ENCODE results near the gene NAPB.
A peak's percentile ranks its signal among the peaks of the same experiment; 100 is the strongest.
"Not testable (repeated sequence)": the region's sequence is repeated elsewhere in the genome, so short reads cannot be mapped to it uniquely, and the experiment has no call there.

NAPB gene

GRCh38 chr20:23420943-23421931, at the start of gene NAPB:
Gene NAPB (minus strand): TSS chr20:23421488. CDS start chr20:23421402, 86 bp downstream.
- DNase-seq (ENCODE audit: low read depth in 2 of 2), result peak; percentile 88 to 90

GRCh38 chr20:23466961-23467360, 45.7 kb upstream of the NAPB start:
- DNase-seq (ENCODE audit: low read depth in 2 of 2), result not testable (repeated sequence)

GRCh38 chr20:23461180-23461579, 39.9 kb upstream of the NAPB start:
- no peak for DNase-seq (ENCODE audit: low read depth in 2 of 2)

GRCh38 chr20:23459461-23460150, 38.3 kb upstream of the NAPB start:
- DNase-seq (ENCODE audit: low read depth in 2 of 2), result no peak

- DNase-seq (ENCODE audit: low read depth in 2 of 2), result no peak
These were observed 35.6 kb upstream of the NAPB start for GRCh38 chr20:23456873-23457272.

- no peak for DNase-seq (ENCODE audit: low read depth in 2 of 2)
These were observed 35.1 kb upstream of the NAPB start for GRCh38 chr20:23456409-23456808.

DNA sequence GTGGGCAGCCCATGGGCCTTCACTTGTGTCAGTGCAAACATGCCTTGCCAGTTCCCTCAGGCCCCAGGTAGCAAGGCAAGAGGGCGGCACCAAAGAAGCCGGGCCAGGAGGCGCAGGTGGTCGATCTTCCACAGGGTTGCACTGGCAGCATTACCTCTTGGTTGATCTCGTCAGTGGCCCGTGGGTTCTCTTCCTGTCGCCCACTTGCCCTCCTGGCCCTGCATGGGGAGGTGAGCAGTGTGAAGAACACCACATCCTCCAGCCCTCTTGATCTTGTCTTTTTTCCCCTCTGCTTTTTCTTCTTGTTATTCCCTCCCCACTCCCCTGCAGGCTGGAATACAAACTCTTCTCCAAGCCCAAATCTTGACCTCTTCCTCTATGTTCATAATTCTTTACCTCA, 34.4 kb upstream of the NAPB start:
- DNase-seq (ENCODE audit: low read depth in 2 of 2), result no peak

- DNase-seq (ENCODE audit: low read depth in 2 of 2), result no peak
These were observed 33.5 kb upstream of the NAPB start for GRCh38 chr20:23454816-23455215.

DNA sequence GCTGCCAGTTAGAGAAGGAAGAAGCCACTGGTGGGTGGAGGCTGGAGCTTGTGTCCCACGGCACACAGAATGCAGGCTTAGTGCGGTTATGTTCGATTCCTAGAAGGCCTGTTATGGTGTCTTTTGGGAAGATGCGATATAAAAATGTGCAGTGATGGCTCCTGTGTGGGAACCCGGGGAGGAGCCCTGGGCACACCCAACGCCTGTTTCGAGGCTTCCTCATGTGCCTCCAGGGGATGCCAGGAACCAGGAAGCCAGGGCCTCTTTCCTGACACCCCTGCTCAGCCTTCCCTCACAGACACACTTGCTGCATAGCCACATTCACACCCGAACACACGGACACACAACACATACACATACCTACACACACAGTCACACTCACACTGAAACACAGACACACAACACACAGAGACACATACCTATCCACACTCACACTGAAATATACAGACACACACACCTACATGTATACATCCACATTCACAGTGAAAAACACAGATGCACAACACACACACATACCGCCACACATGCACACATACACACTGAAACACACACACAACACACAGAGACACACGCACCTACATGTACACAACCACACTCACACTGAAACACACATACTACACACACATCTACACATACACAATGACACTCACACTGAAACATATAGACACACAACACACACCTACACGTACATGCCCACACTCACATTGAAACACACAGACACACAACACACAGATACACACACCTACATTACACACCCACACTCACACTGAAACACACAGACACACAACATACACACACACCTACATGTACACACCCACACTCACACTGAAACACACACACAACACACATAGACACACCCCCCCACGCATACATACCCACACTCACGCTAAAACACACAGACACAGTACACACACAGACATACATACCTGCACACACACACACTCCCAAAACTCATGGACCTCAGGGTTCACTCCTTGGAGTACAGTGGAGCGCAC, 32.6 kb upstream of the NAPB start:
- no peak for DNase-seq (ENCODE audit: low read depth in 2 of 2)

DNA sequence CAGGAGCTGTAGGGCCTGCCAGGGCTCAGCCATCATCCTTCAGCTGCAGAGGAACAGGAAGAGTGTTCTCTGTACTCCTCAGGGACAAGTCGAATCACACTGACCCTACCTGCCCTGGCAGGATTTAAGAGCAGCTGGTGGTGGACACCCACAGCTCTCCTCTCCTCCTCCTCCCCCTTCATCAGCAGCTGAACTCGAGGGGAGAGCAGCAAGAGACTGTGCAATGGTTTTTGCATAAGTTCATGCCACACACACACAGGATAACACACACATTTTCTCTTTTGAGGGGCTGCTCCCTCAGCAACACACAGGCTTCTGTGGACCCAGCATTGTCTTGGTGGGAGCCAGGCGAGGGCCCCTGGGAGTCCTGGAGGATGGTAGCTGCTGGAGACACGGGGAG, 31.5 kb upstream of the NAPB start, which contains the start of gene CST11:
Gene CST11 (minus strand): TSS at position 101 of the 400 bp plus-strand sequence. CDS start 65 bp downstream, at position 36.
- DNase-seq (ENCODE audit: low read depth in 2 of 2), result no peak

DNA sequence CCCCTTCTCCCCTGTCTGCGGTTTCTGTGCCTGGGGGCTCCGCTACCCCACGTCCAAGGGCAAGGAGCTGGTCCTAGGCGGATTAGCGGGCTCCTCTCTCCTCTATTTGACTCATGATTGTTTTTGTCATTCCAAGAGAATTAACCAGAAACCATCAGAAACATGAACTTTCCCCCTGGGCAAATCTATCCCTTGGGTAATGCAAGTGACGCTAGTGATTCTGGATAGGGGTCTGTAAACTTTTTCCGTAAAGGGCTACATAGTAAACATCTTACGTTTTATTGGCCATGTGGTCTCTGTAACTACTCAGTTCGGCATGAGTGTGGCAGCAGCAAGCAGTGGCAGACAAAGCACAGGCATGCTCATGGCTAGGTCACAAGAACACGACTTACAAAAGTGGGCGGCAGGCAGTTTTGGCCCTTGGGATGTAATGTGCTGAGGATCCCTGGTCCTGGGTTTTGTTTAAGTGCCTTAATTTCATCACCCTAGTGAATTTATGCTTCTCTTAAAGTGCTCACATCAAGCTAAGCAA, 30.7 kb upstream of the NAPB start:
- no peak for DNase-seq (ENCODE audit: low read depth in 2 of 2)

DNA sequence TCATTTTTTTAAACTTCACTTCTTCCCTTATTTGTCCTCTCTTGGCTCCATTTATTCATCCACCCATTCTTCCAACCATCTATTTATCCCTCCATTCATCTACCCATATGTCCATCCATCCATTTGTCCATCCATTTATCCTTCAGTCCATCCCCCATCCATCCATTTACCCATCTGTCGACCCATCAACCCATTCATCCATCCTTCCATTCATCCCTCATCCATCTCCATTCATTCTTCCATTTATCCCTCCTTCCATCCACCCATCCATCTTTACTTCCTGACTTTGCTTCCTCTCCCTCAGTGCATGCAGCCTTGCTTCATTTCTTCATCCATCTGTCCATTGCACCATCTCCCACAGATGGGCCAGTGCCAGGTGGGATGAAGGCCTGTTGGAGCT, 29.6 kb upstream of the NAPB start:
- no peak for DNase-seq (ENCODE audit: low read depth in 2 of 2)

GRCh38 chr20:23449421-23449820, 28.1 kb upstream of the NAPB start:
- no peak for DNase-seq (ENCODE audit: low read depth in 2 of 2)

DNA sequence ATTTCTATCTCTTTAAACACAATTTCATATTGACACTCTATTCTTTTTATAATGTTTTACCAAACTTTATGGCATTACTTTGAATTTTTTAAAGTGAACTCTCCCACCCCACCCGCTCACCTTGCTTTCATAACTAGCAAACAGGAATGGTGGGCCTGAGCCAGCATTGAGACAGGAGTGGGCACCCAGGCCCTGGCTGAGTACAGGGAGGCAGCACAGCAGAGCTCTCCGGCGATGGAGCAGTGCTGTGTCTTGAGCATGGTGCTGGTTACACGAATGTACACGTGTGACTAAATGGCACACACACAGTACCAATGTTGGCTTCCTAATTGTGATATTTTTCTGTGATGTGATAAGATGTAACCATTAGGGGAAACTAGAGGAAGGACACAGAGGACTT, 26.9 kb upstream of the NAPB start:
- DNase-seq (ENCODE audit: low read depth in 2 of 2), result no peak

GRCh38 chr20:23446505-23446904, 25.2 kb upstream of the NAPB start:
- no peak for DNase-seq (ENCODE audit: low read depth in 2 of 2)

DNA sequence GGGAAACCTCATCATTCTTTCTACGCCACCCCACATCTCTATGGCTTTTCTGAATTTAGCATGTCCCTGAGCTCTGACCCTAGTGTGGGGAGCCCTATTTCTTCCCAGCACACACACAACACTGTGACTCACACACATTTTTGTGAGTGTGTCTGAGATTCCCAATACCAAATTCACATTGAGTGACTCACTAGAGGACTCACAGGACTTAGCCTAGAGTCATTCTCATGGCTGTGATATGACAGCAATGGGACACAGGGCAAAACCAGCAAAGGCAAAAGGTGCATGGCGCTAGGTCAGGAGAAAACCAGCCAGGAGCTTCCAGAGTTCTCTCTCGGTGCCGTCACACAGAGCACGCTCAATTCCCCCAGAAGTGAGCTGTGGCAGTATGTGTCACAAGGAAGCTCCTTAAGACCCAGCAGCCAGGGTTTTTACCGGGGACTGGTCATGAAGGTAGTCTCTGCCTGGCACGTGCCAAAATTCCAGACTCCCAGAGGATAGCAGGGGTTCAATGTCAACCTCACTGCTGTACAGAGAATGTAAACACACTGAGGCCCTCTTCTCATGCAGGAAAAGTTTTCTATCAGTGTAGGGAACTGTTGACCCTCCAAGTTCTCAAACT, 24.4 kb upstream of the NAPB start:
- DNase-seq (ENCODE audit: low read depth in 2 of 2), result no peak

DNA sequence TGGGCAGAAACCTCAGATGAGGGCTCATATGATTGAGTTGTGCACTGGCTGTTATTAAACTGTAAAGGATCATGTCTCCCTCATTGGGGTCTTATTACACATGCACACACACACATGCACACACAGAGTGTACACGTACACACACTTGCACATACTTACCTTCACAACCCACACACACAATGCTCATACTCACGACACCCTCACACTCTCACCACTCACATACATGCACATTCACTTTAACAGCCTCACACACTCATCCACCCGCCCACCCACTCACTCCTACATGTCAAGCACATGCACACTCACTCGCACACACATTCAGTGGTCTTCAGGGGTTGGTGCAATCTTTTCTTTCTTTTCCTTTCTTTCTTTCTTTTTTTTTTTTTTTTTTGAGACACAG, 23.6 kb upstream of the NAPB start:
- no peak for DNase-seq (ENCODE audit: low read depth in 2 of 2)

DNA sequence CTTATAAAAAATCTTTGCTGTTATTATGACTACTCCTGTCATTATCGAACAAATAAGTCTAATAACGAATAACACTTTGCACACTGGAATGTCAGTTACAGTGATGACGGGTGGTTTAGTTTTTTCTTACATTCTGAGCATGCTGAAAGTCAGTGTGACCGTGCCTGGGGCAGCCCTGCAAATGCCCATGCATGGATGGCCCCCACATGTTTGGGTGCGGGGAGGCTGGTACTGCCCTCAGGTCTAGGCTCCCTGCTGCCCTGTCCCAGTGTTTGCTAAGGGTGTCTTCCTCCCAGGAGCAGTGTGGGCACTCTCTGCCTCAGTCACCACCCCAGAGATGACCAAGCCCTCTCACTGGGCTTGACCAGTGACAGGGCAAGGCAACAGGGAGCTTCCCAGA, 21.1 kb upstream of the NAPB start:
- no peak for DNase-seq (ENCODE audit: low read depth in 2 of 2)

GRCh38 chr20:23441850-23442313, 20.6 kb upstream of the NAPB start:
- peak in 1 of 2 donors; percentile 40 for DNase-seq (ENCODE audit: low read depth in 2 of 2)

GRCh38 chr20:23440004-23440403, 18.7 kb upstream of the NAPB start:
- no peak for DNase-seq (ENCODE audit: low read depth in 2 of 2)

DNA sequence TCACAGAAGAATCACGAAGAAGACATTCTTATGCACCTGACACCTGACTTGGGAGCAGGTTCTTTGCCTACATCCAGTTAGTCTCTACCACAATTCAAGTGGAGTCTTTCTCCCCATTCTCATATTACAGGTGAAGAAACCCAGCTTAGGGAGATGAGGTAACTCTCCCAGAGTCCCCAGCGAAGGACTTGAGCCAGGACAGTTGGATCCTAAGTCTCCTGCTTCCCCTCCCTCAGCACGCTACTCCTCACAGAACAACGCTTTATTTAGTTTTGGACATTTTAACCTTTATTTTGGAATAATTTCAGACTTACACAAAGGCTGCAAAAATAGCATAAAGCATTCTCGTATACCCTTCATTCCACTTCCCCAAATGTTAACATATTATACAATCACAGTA, 17.4 kb upstream of the NAPB start:
- DNase-seq (ENCODE audit: low read depth in 2 of 2), result no peak

All from stimulated activated CD8-positive, alpha-beta memory T cell treated with anti-CD3 and anti-CD28 coated beads, Interleukin-15, amount 100 ng/mL, for 48 hours (primary cell).